H1 (cell line): ENCODE data around the gene BMP2. TPM values are rescaled to one million over a fixed set of nuclear protein-coding genes. Genes with fewer than 3 reads are reported as not detected.
A peak's percentile ranks its signal among the peaks of the same experiment; 100 is the strongest.

Experiments
- CTCF ChIA-PET: fragments of 300-600 bp; sonication (Branson Sonifier 250); formaldehyde crosslinking; loops from one replicate; lab custom pipeline; 2021; ENCODE audit not compliant: partially characterized antibody; lab: Charles Lee
- POLR2A ChIA-PET: fragments of 300-600 bp; sonication (Branson Sonifier 250); formaldehyde crosslinking; loops from one replicate; lab custom pipeline; 2021; ENCODE audit warnings: inconsistent platforms; ENCODE audit not compliant: partially characterized antibody; lab: Charles Lee
- DNase-seq, 2 experiments: peaks; one replicate each; pipeline versions ENCODE4 v3.0.0 to v3.0.0-alpha.2; 2010 to 2022; ENCODE audit warnings: low spot score in 2 of 2, low read depth in 1 of 2, mixed read lengths in 1 of 2
- FAIRE-seq: peaks from 2 replicates; lab custom pipeline; 2011; peaks lifted over from hg19 to GRCh38; lab: Jason Lieb, UNC
- H2AFZ ChIP-seq: 2 replicates; pipeline ENCODE4 v1.8.1; 2012; ENCODE audit warnings: low read length, inconsistent platforms
- H2AK5ac ChIP-seq: 2 replicates; pipeline ENCODE4 v1.6.1; 2013; ENCODE audit warnings: low read depth, low read length
- H2BK120ac ChIP-seq: replicated peaks from 2 replicates; pipeline ENCODE3; 2013; ENCODE audit warnings: low read depth, low read length, inconsistent platforms
- H2BK12ac ChIP-seq: 2 replicates; pipeline ENCODE4 v1.6.1; 2013; ENCODE audit warnings: low read depth, low read length
- H2BK15ac ChIP-seq: 2 replicates; pipeline ENCODE4 v1.6.1; 2013; ENCODE audit warnings: low read length
- H2BK20ac ChIP-seq: 2 replicates; pipeline ENCODE4 v1.6.1; 2013; ENCODE audit warnings: low read length
- H2BK5ac ChIP-seq: 2 replicates; pipeline ENCODE4 v1.6.1; 2013; ENCODE audit warnings: low read depth, low read length
- H3K14ac ChIP-seq: 2 replicates; pipeline ENCODE4 v1.6.1; 2013; ENCODE audit warnings: inconsistent platforms; ENCODE audit not compliant: insufficient read length
- H3K18ac ChIP-seq: 2 replicates; pipeline ENCODE4 v1.6.1; 2013; ENCODE audit warnings: low read length; ENCODE audit errors: extremely low read depth
- H3K23ac ChIP-seq: 2 replicates; pipeline ENCODE4 v1.6.1; 2013; ENCODE audit warnings: inconsistent platforms; ENCODE audit not compliant: insufficient read length
- H3K23me2 ChIP-seq: 2 replicates; pipeline ENCODE4 v1.6.1; 2013; ENCODE audit warnings: low read depth, low read length
- H3K27ac ChIP-seq: 2 replicates; pipeline ENCODE4 v1.6.1; 2011; ENCODE audit warnings: low read depth, low read length, inconsistent platforms
- H3K27me3 ChIP-seq, 4 experiments: replicated peaks in 1 of 4; 1 replicate in 1 of 4; 2 replicates in 3 of 4; pipeline versions ENCODE4 v1.6.1 to v1.8.1; 2011 to 2013; ENCODE audit warnings: low read length in 3 of 4, mild to moderate bottlenecking in 3 of 4, inconsistent platforms in 2 of 4, mixed read lengths in 2 of 4, moderate library complexity in 1 of 4; ENCODE audit not compliant: control insufficient read depth in 3 of 4, insufficient read depth in 3 of 4; ENCODE audit errors: extremely low read depth in 1 of 4
- H3K36me3 ChIP-seq, 4 experiments: 2 replicates each; pipeline versions ENCODE4 v1.6.1 to v1.8.1; 2011 to 2013; ENCODE audit warnings: mild to moderate bottlenecking in 4 of 4, low read length in 3 of 4, moderate library complexity in 2 of 4, control low read depth in 1 of 4, inconsistent platforms in 1 of 4; ENCODE audit not compliant: insufficient read depth in 4 of 4, control insufficient read depth in 2 of 4
- H3K4ac ChIP-seq: replicated peaks from 2 replicates; pipeline ENCODE3; 2013; ENCODE audit warnings: low read length, low read depth, mixed read lengths, inconsistent platforms; ENCODE audit not compliant: insufficient read length
- H3K4me1 ChIP-seq, 4 experiments: replicated peaks in 1 of 4; 1 replicate in 1 of 4; 2 replicates in 3 of 4; pipeline versions ENCODE4 v1.6.1 to v1.8.1; 2011 to 2013; ENCODE audit warnings: low read length in 3 of 4, inconsistent platforms in 2 of 4, mixed read lengths in 1 of 4; ENCODE audit not compliant: insufficient read depth in 4 of 4, control insufficient read depth in 3 of 4
- H3K4me2 ChIP-seq, 2 experiments: 2 replicates each; pipeline versions ENCODE4 v1.6.1 to v1.8.1; 2011 to 2013; ENCODE audit warnings: low read depth in 2 of 2, low read length in 2 of 2, control low read depth in 1 of 2, inconsistent platforms in 1 of 2, mild to moderate bottlenecking in 1 of 2; ENCODE audit not compliant: insufficient read depth in 1 of 2
- H3K4me3 ChIP-seq, 4 experiments: fragments of 200-600, 300-600 bp in 1 of 4; sonication (generic), shearing (Covaris generic), sonication (Bioruptor Twin) in 1 of 4; 2 replicates each; pipeline versions ENCODE4 v1.5.1 to v1.8.1; 2011 to 2016; ENCODE audit warnings: low read length in 4 of 4, low read depth in 3 of 4, control low read depth in 2 of 4, inconsistent platforms in 2 of 4, mild to moderate bottlenecking in 2 of 4, mixed read lengths in 1 of 4, moderate library complexity in 1 of 4; ENCODE audit not compliant: insufficient read depth in 2 of 4; ENCODE audit errors: extremely low read depth in 1 of 4
- H3K56ac ChIP-seq: replicated peaks from 2 replicates; pipeline ENCODE3; 2013; ENCODE audit warnings: low read depth, mild to moderate bottlenecking, mixed read lengths, low read length, inconsistent platforms; ENCODE audit not compliant: insufficient read length
- H3K79me1 ChIP-seq: 2 replicates; pipeline ENCODE4 v1.6.1; 2013; ENCODE audit warnings: low read depth, low read length, control low read depth
- H3K79me2 ChIP-seq, 2 experiments: 2 replicates each; pipeline versions ENCODE4 v1.6.1 to v1.8.1; 2012 to 2013; ENCODE audit warnings: low read length in 2 of 2, mild to moderate bottlenecking in 2 of 2, inconsistent platforms in 1 of 2; ENCODE audit not compliant: insufficient read depth in 2 of 2, control insufficient read depth in 1 of 2
- H3K9ac ChIP-seq, 4 experiments: replicated peaks in 1 of 4; 1 replicate in 1 of 4; 2 replicates in 3 of 4; pipeline versions ENCODE4 v1.6.1 to v1.8.1; 2011 to 2013; ENCODE audit warnings: low read depth in 3 of 4, low read length in 3 of 4, control low read depth in 2 of 4, mild to moderate bottlenecking in 2 of 4, moderate library complexity in 2 of 4, inconsistent platforms in 1 of 4; ENCODE audit errors: extremely low read depth in 1 of 4
- H3K9me3 ChIP-seq, 2 experiments: 2 replicates each; pipeline versions ENCODE4 v1.6.1 to v1.8.1; 2012 to 2013; ENCODE audit warnings: mild to moderate bottlenecking in 2 of 2, moderate library complexity in 2 of 2, control low read depth in 1 of 2, inconsistent platforms in 1 of 2, low read depth in 1 of 2, low read length in 1 of 2, mixed read lengths in 1 of 2; ENCODE audit not compliant: insufficient read depth in 2 of 2
- H4K20me1 ChIP-seq, 2 experiments: replicated peaks in 1 of 2; 2 replicates each; pipeline versions ENCODE3 to v1.8.1; 2011 to 2013; ENCODE audit warnings: inconsistent platforms in 2 of 2, low read length in 2 of 2, mild to moderate bottlenecking in 1 of 2; ENCODE audit not compliant: insufficient read depth in 2 of 2, control insufficient read depth in 1 of 2
- H4K5ac ChIP-seq: 2 replicates; pipeline ENCODE4 v1.6.1; 2013; ENCODE audit warnings: low read length, low read depth, mixed read lengths, inconsistent platforms; ENCODE audit not compliant: insufficient read length
- H4K8ac ChIP-seq: 2 replicates; pipeline ENCODE4 v1.8.0; 2013; ENCODE audit warnings: mild to moderate bottlenecking, moderate library complexity, low read length, inconsistent platforms; ENCODE audit not compliant: insufficient read depth; ENCODE audit errors: extremely low read depth
- H4K91ac ChIP-seq: replicated peaks from 2 replicates; pipeline ENCODE3; 2013; ENCODE audit warnings: low read length, mixed read lengths, inconsistent platforms; ENCODE audit not compliant: insufficient read length
- CTBP2 ChIP-seq: IDR thresholded peaks from 2 replicates; pipeline ENCODE4 v1.7.0; 2011; ENCODE audit warnings: borderline replicate concordance, mild to moderate bottlenecking, moderate library complexity, mixed read lengths, low read length; ENCODE audit not compliant: insufficient read depth, insufficient read length
- HDAC2 ChIP-seq, 2 experiments: fragments of 300-600 bp in 1 of 2; sonication (generic) in 1 of 2; IDR thresholded peaks; 2 replicates each; pipeline ENCODE4 v1.6.1; 2011 to 2012; ENCODE audit warnings: low read depth in 2 of 2, low read length in 2 of 2, mild to moderate bottlenecking in 2 of 2, moderate library complexity in 2 of 2, borderline replicate concordance in 1 of 2, inconsistent platforms in 1 of 2
- KDM4A ChIP-seq: IDR thresholded peaks from one replicate; pipeline ENCODE4 v1.7.1; 2012; ENCODE audit warnings: low read depth, mild to moderate bottlenecking, moderate library complexity, low read length, inconsistent platforms; ENCODE audit not compliant: severe bottlenecking
- POLR2A ChIP-seq, 2 experiments: IDR thresholded peaks; 1 replicate in 1 of 2; 2 replicates in 1 of 2; pipeline ENCODE4 v1.6.1; 2011; ENCODE audit warnings: low read depth in 2 of 2, low read length in 2 of 2, mild to moderate bottlenecking in 2 of 2; ENCODE audit errors: control extremely low read depth in 1 of 2
- RAD21 ChIP-seq, 2 experiments: IDR thresholded peaks in 1 of 2; conservative IDR thresholded peaks in 1 of 2; 2 replicates each; pipeline ENCODE4 v1.6.1; 2011; ENCODE audit warnings: low read depth in 2 of 2, low read length in 2 of 2, improper control_type of control experiment in 1 of 2, inconsistent platforms in 1 of 2, mild to moderate bottlenecking in 1 of 2, moderate library complexity in 1 of 2
- SIRT6 ChIP-seq: IDR thresholded peaks from one replicate; pipeline ENCODE4 v1.7.1; 2012; ENCODE audit warnings: low read length, inconsistent platforms
- TBP ChIP-seq: IDR thresholded peaks from 2 replicates; pipeline ENCODE4 v1.6.1; 2011; ENCODE audit warnings: low read depth, low read length, improper control_type of control experiment
- WGBS, 2 experiments: shearing (Covaris generic) in 1 of 2; methylation state at CpG; one replicate each; pipeline versions ENCODE4 v1.1.6 to v1.1.7; 2013 to 2015; ENCODE audit warnings: low lambda C conversion rate in 2 of 2, mixed read lengths in 2 of 2, inconsistent platforms in 1 of 2, low coverage in 1 of 2, missing lambda C conversion rate in 1 of 2; ENCODE audit not compliant: insufficient replicate concordance in 2 of 2, insufficient coverage in 1 of 2, insufficient read length in 1 of 2; ENCODE audit errors: extremely low coverage in 1 of 2, missing lambda C conversion rate in 1 of 2; 5-methylcytosine and 5-hydroxymethylcytosine counted together
- long read RNA-seq, 2 experiments: library from RNA in 1 of 2; library from capped mRNA in 1 of 2; stranded (forward); transcript quantifications; one replicate each; pipeline ENCODE4 v2.0.0, GENCODE V29; 2021; ENCODE audit warnings: inconsistent platforms in 1 of 2
- polyA minus RNA-seq, 3 experiments: library from RNA; depleted of rRNA, polyadenylated mRNA; stranded (reverse); fragments of >200 nt; gene quantifications; 1 replicate in 2 of 3; 2 replicates in 1 of 3; pipeline ENCODE4 v1.2.3, GENCODE V29; 2011
- polyA plus RNA-seq, 7 experiments: library from polyadenylated mRNA; depleted of rRNA in 3 of 7; stranded (reverse) in 5 of 7; unstranded in 2 of 7; fragments of >200 nt in 5 of 7; fragments of 200-250 nt in 2 of 7; gene quantifications; 1 replicate in 5 of 7; 2 replicates in 1 of 7; 4 replicates in 1 of 7; pipeline versions ENCODE4 v1.2.1 to v1.2.3, GENCODE V29; 2011 to 2013; ENCODE audit warnings: missing spikeins in 2 of 7, mixed read lengths in 2 of 7
- total RNA-seq: library from RNA; stranded (reverse); fragmentation: NEBNext Ultra II Directional; extraction: Animal tissue kit (Norgen Biotek cat#: 25700); gene quantifications from 2 replicates; pipeline ENCODE4 v1.2.1, GENCODE V29; 2021

The BMP2 gene
- total RNA-seq, result 3.6 and 4.0 TPM in 2 replicates
- polyA plus RNA-seq (2011; rRNA removed), result 1.8 TPM in 2 replicates
- polyA plus RNA-seq (2011; cell fraction: cytosol; rRNA removed), result 1.00 TPM
- polyA plus RNA-seq (2011; cell fraction: nucleus; rRNA removed), result 1.0 TPM
- polyA plus RNA-seq (2012, experiment 1 of 2), result 2.7 to 3.7 TPM (median 3.2 TPM) in 4 replicates
- polyA plus RNA-seq (2012, experiment 2 of 2), result 2.2 TPM
- 2.4 TPM for polyA plus RNA-seq (2013, experiment 1 of 2)
- 2.6 TPM for polyA plus RNA-seq (2013, experiment 2 of 2)
- polyA minus RNA-seq (2011; rRNA and poly(A)+ RNA removed), result 2.1 and 2.9 TPM in 2 replicates
- polyA minus RNA-seq (2011; cell fraction: cytosol; rRNA and poly(A)+ RNA removed), result 1.9 TPM
- polyA minus RNA-seq (2011; cell fraction: nucleus; rRNA and poly(A)+ RNA removed), result 2.8 TPM
- long read RNA-seq, experiment 1, partial matches to known transcripts, result 4 of 7 reads
- long read RNA-seq, experiment 1, other reads (novel, unspliced or antisense), result 0 of 7 reads
- long read RNA-seq, experiment 2, partial matches to known transcripts, result 0 of 2 reads
- long read RNA-seq, experiment 2, other reads (novel, unspliced or antisense), result 2 of 2 reads

DNA sequence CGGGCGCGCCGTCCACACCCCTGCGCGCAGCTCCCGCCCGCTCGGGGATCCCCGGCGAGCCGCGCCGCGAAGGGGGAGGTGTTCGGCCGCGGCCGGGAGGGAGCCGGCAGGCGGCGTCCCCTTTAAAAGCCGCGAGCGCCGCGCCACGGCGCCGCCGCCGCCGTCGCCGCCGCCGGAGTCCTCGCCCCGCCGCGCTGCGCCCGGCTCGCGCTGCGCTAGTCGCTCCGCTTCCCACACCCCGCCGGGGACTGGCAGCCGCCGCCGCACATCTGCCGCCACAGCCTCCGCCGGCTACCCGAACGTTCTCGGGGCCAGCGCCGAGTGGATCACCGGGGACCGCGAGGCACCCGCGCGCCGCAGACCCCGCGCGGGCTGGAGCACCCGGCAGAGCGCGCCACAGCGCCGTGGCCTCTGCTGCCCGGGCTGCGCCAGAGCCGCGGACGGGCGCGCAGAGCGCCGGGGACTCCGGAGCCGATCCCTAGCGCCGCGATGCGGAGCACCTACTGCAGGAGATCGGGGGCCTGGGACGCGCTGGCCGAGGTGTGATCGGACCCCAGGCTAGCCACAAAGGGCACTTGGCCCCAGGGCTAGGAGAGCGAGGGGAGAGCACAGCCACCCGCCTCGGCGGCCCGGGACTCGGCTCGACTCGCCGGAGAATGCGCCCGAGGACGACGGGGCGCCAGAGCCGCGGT is at the start of gene BMP2:
Gene BMP2 (plus strand): TSS at position 151 of the 692 bp plus-strand sequence. CDS start 2,441 bp downstream, outside the sequence.
- CTCF ChIA-PET, result interaction anchor here (1.2 to 3.5 kb wide), 5 partner anchors 23 to 132 kb away, joined by 3 to 15 read pairs (median 10); no protein-coding TSS in a partner anchor
- 1% methylated on average over 52 of the region's 112 CpGs; no CpG with 5 or more reads in 1 of the 2 experiments for WGBS, 2 experiments
- Histone ChIP-seq H3K4me3 (peak within 1 kb of the TSS; percentile 55 to 79 (median 72)), H2BK12ac (peak within 1 kb of the TSS; percentile 75; the same call in 1 of the 2 replicates), H3K18ac (peak within 1 kb of the TSS; percentile 43; the same call in 1 of the 2 replicates), H3K4me1 (peaks cover 5 to 22% (median 14%) of the 10 kb centered on the region in 4 experiments; a peak in 6 of 7 replicates), H4K91ac (peak within 1 kb of the TSS; percentile 48), H3K4ac (peak within 1 kb of the TSS; percentile 83), H4K20me1 (peaks cover 8% of the 10 kb centered on the region in 2 experiments), H2AFZ (peak within 1 kb of the TSS; percentile 34; the same call in 1 of the 2 replicates), H2BK15ac (peak within 1 kb of the TSS; percentile 68; the same call in 1 of the 2 replicates), H3K4me2 (peak within 1 kb of the TSS; percentile 89 to 99), H4K5ac (no peak within 1 kb of the TSS), H3K27me3 (peaks cover 3 to 36% (median 26%) of the 10 kb centered on the region in 4 experiments), H3K9ac (peak within 1 kb of the TSS in 1 of 4 experiments; percentile 25; a peak in 1 of 7 replicates), H3K23me2 (peaks cover 22% of the 10 kb centered on the region), H2BK120ac (no peak within 1 kb of the TSS), H2AK5ac (0 out of 2 replicates have a peak within 1 kb of the TSS, but pooled peaks have one; percentile 11), H3K23ac (no peak within 1 kb of the TSS), H3K9me3 (no peaks in the 10 kb centered on the region), H3K79me2 (0 out of 4 replicates have a peak, but pooled peaks cover 0 to 8% of the 10 kb centered on the region in 2 experiments), H4K8ac (peak within 1 kb of the TSS; percentile 45), H3K14ac (no peak within 1 kb of the TSS), H2BK5ac (peak within 1 kb of the TSS; percentile 38; the same call in 1 of the 2 replicates), H3K56ac (no peak within 1 kb of the TSS), H3K79me1 (no peaks in the 10 kb centered on the region), H2BK20ac (0 out of 2 replicates have a peak within 1 kb of the TSS, but pooled peaks have one; percentile 8), H3K36me3 (peaks cover 0 to 5% (median 0%) of the 10 kb centered on the region in 4 experiments; a peak in 1 of 8 replicates), H3K27ac (no peak within 1 kb of the TSS)
- POLR2A ChIA-PET, result interaction anchor here (1.2 kb wide), 1 partner anchor 59 kb away, joined by 3 read pairs; no protein-coding TSS in a partner anchor
- FAIRE-seq, result no peak
- DNase-seq, result peak in 1 of 2 experiments; percentile 78
- TF ChIP-seq POLR2A (IDR thresholded peaks at IDR 0.05; ENCODE audit: control extremely low read depth in 1 of 2, low read depth in 2 of 2, low read length in 2 of 2), result no peak
- TF ChIP-seq KDM4A, result peak; percentile 94
- TF ChIP-seq RAD21 (IDR thresholded peaks at IDR 0.05 in 1 of 2, conservative IDR thresholded peaks at IDR 0.05 in 1 of 2; ENCODE audit: low read depth in 2 of 2, low read length in 2 of 2), result peak in 1 of 2 experiments; percentile 14; a peak in 1 of 4 replicates
- TF ChIP-seq CTBP2, result peak; percentile 18
- TF ChIP-seq TBP, result no peak
- no peak for TF ChIP-seq SIRT6
- 0 out of 4 replicates have a peak, but pooled peaks of 1 of the 2 experiments have one; percentile 7 for TF ChIP-seq HDAC2 (IDR thresholded peaks at IDR 0.05; ENCODE audit: borderline replicate concordance in 1 of 2, low read depth in 2 of 2, low read length in 2 of 2)
